ENCODE data around the gene PDZD4.

Gene PDZD4

GRCh38 chrX:153864561-153865320, 34.4 kb upstream of the PDZD4 start:
- H3F3A ChIP-seq (ENCODE audit: insufficient read depth, low read length) = no peaks in the 10 kb centered on the region
- TF ChIP-seq EZH2phosphoT487 (IDR thresholded peaks at IDR 0.05; ENCODE audit: low read length) (no peak), EZH2 (optimal IDR thresholded peaks at IDR 0.05; ENCODE audit: low read depth, low read length) (no peak), CTCF (IDR thresholded peaks at IDR 0.05; ENCODE audit: low read length) (no peak)
- H3K36me3 ChIP-seq (replicated peaks; ENCODE audit: insufficient read depth, low read length) = no peaks in the 10 kb centered on the region
- DNase-seq = no peak
- H3K9ac ChIP-seq (ENCODE audit: low read length) = no peak overlapping the region
- no peak overlapping the region for H2AFZ ChIP-seq (ENCODE audit: low read length)
- H4K20me1 ChIP-seq (ENCODE audit: insufficient read depth, low read length) = no peaks in the 10 kb centered on the region
- no peak overlapping the region for H3K4me3 ChIP-seq (ENCODE audit: low read length)
- H3K9me3 ChIP-seq (replicated peaks; ENCODE audit: insufficient read depth, low read length) = no peaks in the 10 kb centered on the region
- no peak overlapping the region for H3K27ac ChIP-seq (ENCODE audit: low read length)
- no peaks in the 10 kb centered on the region for H3K79me2 ChIP-seq (ENCODE audit: low read length)
- no peaks in the 10 kb centered on the region for H3K4me1 ChIP-seq (ENCODE audit: low read length)
- H3K27me3 ChIP-seq (replicated peaks; ENCODE audit: insufficient read depth, low read length) = peaks cover 62% of the 10 kb centered on the region
- H3K9me2 ChIP-seq (replicated peaks; ENCODE audit: insufficient read depth, low read length) = no peaks in the 10 kb centered on the region
- no peak overlapping the region for H3K4me2 ChIP-seq (ENCODE audit: low read depth, low read length)

GRCh38 chrX:153864101-153864500, 33.8 kb upstream of the PDZD4 start:
- H2AFZ ChIP-seq (ENCODE audit: low read length) = no peak overlapping the region
- H3F3A ChIP-seq (ENCODE audit: insufficient read depth, low read length) = no peaks in the 10 kb centered on the region
- TF ChIP-seq EZH2 (optimal IDR thresholded peaks at IDR 0.05; ENCODE audit: low read depth, low read length) (no peak), CTCF (IDR thresholded peaks at IDR 0.05; ENCODE audit: low read length) (no peak)
- DNase-seq = no peak
- no peak overlapping the region for H3K27ac ChIP-seq (ENCODE audit: low read length)
- no peaks in the 10 kb centered on the region for H3K9me2 ChIP-seq (replicated peaks; ENCODE audit: insufficient read depth, low read length)
- H3K9ac ChIP-seq (ENCODE audit: low read length) = no peak overlapping the region
- no peaks in the 10 kb centered on the region for H3K9me3 ChIP-seq (replicated peaks; ENCODE audit: insufficient read depth, low read length)
- peaks cover 61% of the 10 kb centered on the region for H3K27me3 ChIP-seq (replicated peaks; ENCODE audit: insufficient read depth, low read length)
- H3K4me2 ChIP-seq (ENCODE audit: low read depth, low read length) = no peak overlapping the region
- H3K36me3 ChIP-seq (replicated peaks; ENCODE audit: insufficient read depth, low read length) = no peaks in the 10 kb centered on the region
- no peak overlapping the region for H3K4me3 ChIP-seq (ENCODE audit: low read length)
- H3K4me1 ChIP-seq (ENCODE audit: low read length) = no peaks in the 10 kb centered on the region
- H3K79me2 ChIP-seq (ENCODE audit: low read length) = no peaks in the 10 kb centered on the region
- H4K20me1 ChIP-seq (ENCODE audit: insufficient read depth, low read length) = no peaks in the 10 kb centered on the region

- Histone ChIP-seq H3K4me3 (ENCODE audit: low read length) (no peak overlapping the region), H3K4me2 (ENCODE audit: low read depth, low read length) (no peak overlapping the region), H3K79me2 (ENCODE audit: low read length) (no peaks in the 10 kb centered on the region), H4K20me1 (ENCODE audit: insufficient read depth, low read length) (no peaks in the 10 kb centered on the region), H3K9ac (ENCODE audit: low read length) (no peak overlapping the region), H3K36me3 (replicated peaks; ENCODE audit: insufficient read depth, low read length) (no peaks in the 10 kb centered on the region), H3K9me2 (replicated peaks; ENCODE audit: insufficient read depth, low read length) (no peaks in the 10 kb centered on the region), H3K27ac (ENCODE audit: low read length) (no peak overlapping the region), H3K9me3 (replicated peaks; ENCODE audit: insufficient read depth, low read length) (no peaks in the 10 kb centered on the region), H3K27me3 (replicated peaks; ENCODE audit: insufficient read depth, low read length) (peaks cover 68% of the 10 kb centered on the region), H3F3A (ENCODE audit: insufficient read depth, low read length) (no peaks in the 10 kb centered on the region), H2AFZ (ENCODE audit: low read length) (no peak overlapping the region), H3K4me1 (ENCODE audit: low read length) (no peaks in the 10 kb centered on the region)
- DNase-seq = no peak
- no peak for TF ChIP-seq EZH2 (optimal IDR thresholded peaks at IDR 0.05; ENCODE audit: low read depth, low read length)
- TF ChIP-seq EZH2phosphoT487 (IDR thresholded peaks at IDR 0.05; ENCODE audit: low read length) = no peak
- TF ChIP-seq CTCF (IDR thresholded peaks at IDR 0.05; ENCODE audit: low read length) = no peak
These were observed 33.1 kb upstream of the PDZD4 start for GRCh38 chrX:153863251-153863991.
